Sigmoid colon (tissue), 4 donors: ENCODE results near the gene SPOCK2.

ENCODE experiments used
- CTCF ChIP-seq, 4 experiments: fragments of 450-650 bp in 3 of 4; fragments of 200-600 bp in 1 of 4; IDR thresholded peaks; one replicate each; pipeline ENCODE4 v1.5.1; 2016 to 2019; ENCODE audit warnings: antibody characterized with exemption in 4 of 4, mild to moderate bottlenecking in 3 of 4, moderate library complexity in 2 of 4
- EP300 ChIP-seq, 4 donors: sonication (generic); formaldehyde crosslinking; IDR thresholded peaks; one replicate each; pipeline ENCODE4 v1.6.1; 2017; ENCODE audit warnings: antibody characterized with exemption in 4 of 4
- POLR2A ChIP-seq, 2 donors: fragments of 450-650 bp; IDR thresholded peaks; one replicate each; pipeline ENCODE4 v1.6.1; 2016; ENCODE audit warnings: antibody characterized with exemption in 2 of 2, mild to moderate bottlenecking in 2 of 2, moderate library complexity in 2 of 2
- POLR2AphosphoS5 ChIP-seq, 4 donors: sonication (generic); formaldehyde crosslinking; IDR thresholded peaks; one replicate each; pipeline ENCODE4 v1.6.1; 2017; ENCODE audit warnings: antibody characterized with exemption in 4 of 4

- TF ChIP-seq CTCF (IDR thresholded peaks at IDR 0.05) (no peak), POLR2A (IDR thresholded peaks at IDR 0.05) (no peak), POLR2AphosphoS5 (IDR thresholded peaks at IDR 0.05) (no peak), EP300 (IDR thresholded peaks at IDR 0.05) (no peak)
These were observed 33.0 kb upstream of the SPOCK2 start for GRCh38 chr10:72121389-72121788.
